ENCODE data around the gene FA2H.

The FA2H gene

GRCh38 chr16:74710401-74710800 is 64.2 kb downstream of the FA2H start:
- Histone ChIP-seq H3K4me3 (ENCODE audit: low read depth, low read length) (no peak overlapping the region), H2AK5ac (ENCODE audit: low read length) (no peak overlapping the region), H4K12ac (ENCODE audit: low read depth, low read length) (no peak overlapping the region), H3K79me1 (ENCODE audit: low read length) (no peaks in the 10 kb centered on the region), H3K9me3 (ENCODE audit: insufficient read depth, low read depth, low read length) (peaks cover 2% of the 10 kb centered on the region), H4K91ac (ENCODE audit: low read depth, low read length) (no peak overlapping the region), H3K4me1 (ENCODE audit: control insufficient read depth in 1 of 2, insufficient read depth in 2 of 2, low read length in 2 of 2) (no peaks in the 10 kb centered on the region), H3K18ac (ENCODE audit: low read length) (no peak overlapping the region), H2BK5ac (ENCODE audit: low read depth, low read length, poor library complexity) (no peak overlapping the region), H2AFZ (ENCODE audit: insufficient read depth, low read length, poor library complexity) (no peak overlapping the region), H3K27ac (ENCODE audit: low read depth, low read length) (no peak overlapping the region), H3K79me2 (ENCODE audit: control insufficient read depth, insufficient read depth, low read length, poor library complexity) (no peaks in the 10 kb centered on the region), H3K14ac (ENCODE audit: low read length) (no peak overlapping the region), H2BK12ac (ENCODE audit: low read length) (no peak overlapping the region), H3K9ac (ENCODE audit: low read length) (no peak overlapping the region), H3K36me3 (ENCODE audit: control insufficient read depth in 1 of 2, insufficient read depth in 2 of 2, low read length in 2 of 2) (no peaks in the 10 kb centered on the region), H4K8ac (ENCODE audit: low read depth, low read length) (no peak overlapping the region), H3K23ac (ENCODE audit: low read length) (no peak overlapping the region), H3K4ac (ENCODE audit: low read depth, low read length) (no peak overlapping the region), H3K27me3 (ENCODE audit: insufficient read depth, low read length) (no peaks in the 10 kb centered on the region), H3K4me2 (ENCODE audit: low read length) (no peak overlapping the region), H2BK120ac (ENCODE audit: insufficient read depth, low read length, poor library complexity) (no peak overlapping the region)
- DNase-seq, result no peak
- no CpG with 5 or more reads among the region's 8 CpGs for WGBS (ENCODE audit: extremely low coverage, insufficient coverage, insufficient read length)

- WGBS (ENCODE audit: extremely low coverage, insufficient coverage, insufficient read length), result no CpG with 5 or more reads among the region's 6 CpGs
- Histone ChIP-seq H3K36me3 (ENCODE audit: control insufficient read depth in 1 of 2, insufficient read depth in 2 of 2, low read length in 2 of 2) (no peaks in the 10 kb centered on the region), H2BK12ac (ENCODE audit: low read length) (no peak overlapping the region), H3K79me2 (ENCODE audit: control insufficient read depth, insufficient read depth, low read length, poor library complexity) (no peaks in the 10 kb centered on the region), H3K4me3 (ENCODE audit: low read depth, low read length) (no peak overlapping the region), H3K4me1 (ENCODE audit: control insufficient read depth in 1 of 2, insufficient read depth in 2 of 2, low read length in 2 of 2) (no peaks in the 10 kb centered on the region), H3K9me3 (ENCODE audit: insufficient read depth, low read depth, low read length) (peaks cover 2% of the 10 kb centered on the region), H3K9ac (ENCODE audit: low read length) (no peak overlapping the region), H2BK5ac (ENCODE audit: low read depth, low read length, poor library complexity) (no peak overlapping the region), H4K91ac (ENCODE audit: low read depth, low read length) (no peak overlapping the region), H3K27ac (ENCODE audit: low read depth, low read length) (no peak overlapping the region), H3K18ac (ENCODE audit: low read length) (no peak overlapping the region), H4K12ac (ENCODE audit: low read depth, low read length) (no peak overlapping the region), H3K79me1 (ENCODE audit: low read length) (no peaks in the 10 kb centered on the region), H4K8ac (ENCODE audit: low read depth, low read length) (no peak overlapping the region), H3K4me2 (ENCODE audit: low read length) (no peak overlapping the region), H2AK5ac (ENCODE audit: low read length) (no peak overlapping the region), H2BK120ac (ENCODE audit: insufficient read depth, low read length, poor library complexity) (no peak overlapping the region), H3K4ac (ENCODE audit: low read depth, low read length) (no peak overlapping the region), H3K14ac (ENCODE audit: low read length) (no peak overlapping the region), H3K23ac (ENCODE audit: low read length) (no peak overlapping the region), H3K27me3 (ENCODE audit: insufficient read depth, low read length) (no peaks in the 10 kb centered on the region), H2AFZ (ENCODE audit: insufficient read depth, low read length, poor library complexity) (no peak overlapping the region)
- peak; percentile 82 to 95 for DNase-seq
Observed at GRCh38 chr16:74709441-74709877, 65.2 kb downstream of the FA2H start.

- H3K4ac ChIP-seq (ENCODE audit: low read depth, low read length), result no peak within 1 kb of the TSS
- no peak within 1 kb of the TSS for H3K18ac ChIP-seq (ENCODE audit: low read length)
- no peaks in the 10 kb centered on the region for H3K79me2 ChIP-seq (ENCODE audit: control insufficient read depth, insufficient read depth, low read length, poor library complexity)
- H3K36me3 ChIP-seq (ENCODE audit: control insufficient read depth in 1 of 2, insufficient read depth in 2 of 2, low read length in 2 of 2), result no peaks in the 10 kb centered on the region
- H3K9ac ChIP-seq (ENCODE audit: low read length), result no peak within 1 kb of the TSS
- H3K23ac ChIP-seq (ENCODE audit: low read length), result no peak within 1 kb of the TSS
- no CpG with 5 or more reads among the region's 35 CpGs for WGBS (ENCODE audit: extremely low coverage, insufficient coverage, insufficient read length)
- H3K9me3 ChIP-seq (ENCODE audit: insufficient read depth, low read depth, low read length), result no peaks in the 10 kb centered on the region
- no peaks in the 10 kb centered on the region for H3K4me1 ChIP-seq (ENCODE audit: control insufficient read depth in 1 of 2, insufficient read depth in 2 of 2, low read length in 2 of 2)
- peak; percentile 36 to 50 for DNase-seq
- no peak within 1 kb of the TSS for H2BK12ac ChIP-seq (ENCODE audit: low read length)
- H3K14ac ChIP-seq (ENCODE audit: low read length), result no peak within 1 kb of the TSS
- H3K4me3 ChIP-seq (ENCODE audit: low read depth, low read length), result peak within 1 kb of the TSS; percentile 16
- no peak within 1 kb of the TSS for H2AK5ac ChIP-seq (ENCODE audit: low read length)
- no peak within 1 kb of the TSS for H2BK5ac ChIP-seq (ENCODE audit: low read depth, low read length, poor library complexity)
- no peaks in the 10 kb centered on the region for H3K79me1 ChIP-seq (ENCODE audit: low read length)
- H4K91ac ChIP-seq (ENCODE audit: low read depth, low read length), result no peak within 1 kb of the TSS
- H3K27me3 ChIP-seq (ENCODE audit: insufficient read depth, low read length), result no peaks in the 10 kb centered on the region
- H2BK120ac ChIP-seq (ENCODE audit: insufficient read depth, low read length, poor library complexity), result no peak within 1 kb of the TSS
- H3K4me2 ChIP-seq (ENCODE audit: low read length), result peak within 1 kb of the TSS; percentile 48
- no peak within 1 kb of the TSS for H3K27ac ChIP-seq (ENCODE audit: low read depth, low read length)
- no peak within 1 kb of the TSS for H2AFZ ChIP-seq (ENCODE audit: insufficient read depth, low read length, poor library complexity)
- H4K12ac ChIP-seq (ENCODE audit: low read depth, low read length), result no peak within 1 kb of the TSS
- H4K8ac ChIP-seq (ENCODE audit: low read depth, low read length), result no peak within 1 kb of the TSS
Observed at GRCh38 chr16:74700438-74701225, 74.0 kb downstream of the FA2H start, which contains the start of gene MLKL. TSS of gene MLKL (minus strand) at chr16:74700862. CDS start at chr16:74695757, 5,105 bp downstream.

- Histone ChIP-seq H2BK5ac (ENCODE audit: low read depth, low read length, poor library complexity) (no peak overlapping the region), H3K36me3 (ENCODE audit: control insufficient read depth in 1 of 2, insufficient read depth in 2 of 2, low read length in 2 of 2) (no peaks in the 10 kb centered on the region), H4K12ac (ENCODE audit: low read depth, low read length) (no peak overlapping the region), H3K27me3 (ENCODE audit: insufficient read depth, low read length) (no peaks in the 10 kb centered on the region), H3K79me2 (ENCODE audit: control insufficient read depth, insufficient read depth, low read length, poor library complexity) (no peaks in the 10 kb centered on the region), H4K91ac (ENCODE audit: low read depth, low read length) (no peak overlapping the region), H2AFZ (ENCODE audit: insufficient read depth, low read length, poor library complexity) (no peak overlapping the region), H2AK5ac (ENCODE audit: low read length) (no peak overlapping the region), H2BK12ac (ENCODE audit: low read length) (no peak overlapping the region), H3K9ac (ENCODE audit: low read length) (no peak overlapping the region), H3K4me2 (ENCODE audit: low read length) (peak overlapping the region; percentile 48), H3K14ac (ENCODE audit: low read length) (no peak overlapping the region), H4K8ac (ENCODE audit: low read depth, low read length) (no peak overlapping the region), H3K4me3 (ENCODE audit: low read depth, low read length) (peak overlapping the region; percentile 16), H3K79me1 (ENCODE audit: low read length) (no peaks in the 10 kb centered on the region), H3K18ac (ENCODE audit: low read length) (no peak overlapping the region), H3K27ac (ENCODE audit: low read depth, low read length) (no peak overlapping the region), H3K4ac (ENCODE audit: low read depth, low read length) (no peak overlapping the region), H2BK120ac (ENCODE audit: insufficient read depth, low read length, poor library complexity) (no peak overlapping the region), H3K9me3 (ENCODE audit: insufficient read depth, low read depth, low read length) (no peaks in the 10 kb centered on the region), H3K4me1 (ENCODE audit: control insufficient read depth in 1 of 2, insufficient read depth in 2 of 2, low read length in 2 of 2) (no peaks in the 10 kb centered on the region), H3K23ac (ENCODE audit: low read length) (no peak overlapping the region)
- no CpG with 5 or more reads among the region's 16 CpGs for WGBS (ENCODE audit: extremely low coverage, insufficient coverage, insufficient read length)
- DNase-seq, result peak in 1 of 2 donors; percentile 17
Observed at GRCh38 chr16:74700116-74700437, 74.5 kb downstream of the FA2H start.
